Thyroid gland (tissue), 4 donors: ENCODE measurements around the gene HCK. TPM values are rescaled to one million over a fixed set of nuclear protein-coding genes. Genes with fewer than 3 reads are reported as not detected.

ENCODE experiments used
- DNase-seq, 2 donors: peaks; one replicate each; pipeline ENCODE4 v3.0.0-alpha.2; 2019
- H3K27ac ChIP-seq, 3 donors: fragments of 200-600 bp; sonication (generic); 1 replicate in 2 of 3; 2 replicates in 1 of 3; pipeline ENCODE4 v1.5.1; 2016 to 2019; ENCODE audit warnings: mild to moderate bottlenecking in 1 of 3, moderate library complexity in 1 of 3
- H3K27me3 ChIP-seq: fragments of 200-600 bp; sonication (generic); one replicate; pipeline ENCODE4 v1.5.1; 2019
- H3K36me3 ChIP-seq, 2 donors: fragments of 200-600 bp; sonication (generic); one replicate each; pipeline ENCODE4 v1.5.1; 2016 to 2019
- H3K4me1 ChIP-seq, 2 donors: fragments of 200-600 bp; sonication (generic); one replicate each; pipeline ENCODE4 v1.5.1; 2017 to 2019
- H3K4me3 ChIP-seq, 3 donors: fragments of 200-600 bp; sonication (generic); replicated peaks in 1 of 3; 1 replicate in 2 of 3; 2 replicates in 1 of 3; pipeline ENCODE4 v1.5.1; 2016; ENCODE audit warnings: mild to moderate bottlenecking in 1 of 3
- H3K9me3 ChIP-seq: fragments of 200-600 bp; sonication (generic); one replicate; pipeline ENCODE4 v1.5.1; 2017
- CTCF ChIP-seq, 6 experiments: fragments of 200-600 bp in 3 of 6; fragments of 450-650 bp in 3 of 6; sonication (generic) in 3 of 6; IDR thresholded peaks; one replicate each; pipeline ENCODE4 v1.5.1; 2016 to 2019; ENCODE audit warnings: antibody characterized with exemption in 6 of 6, mild to moderate bottlenecking in 2 of 6, inconsistent platforms in 1 of 6, moderate library complexity in 1 of 6
- POLR2A ChIP-seq, 2 donors: fragments of 450-650 bp; IDR thresholded peaks; one replicate each; pipeline ENCODE4 v1.6.1; 2017; ENCODE audit warnings: antibody characterized with exemption in 2 of 2, mild to moderate bottlenecking in 2 of 2, moderate library complexity in 1 of 2
- WGBS, 2 donors: methylation state at CpG; one replicate each; pipeline ENCODE4 v1.1.5; 2017; 5-methylcytosine and 5-hydroxymethylcytosine counted together
- intact Hi-C: fragments of 100-400 bp; cut with DNase I; formaldehyde crosslinking; loops from one replicate; pipeline ENCODE4 v1.15.1; 2023
- total RNA-seq, 4 donors: library from RNA; depleted of rRNA; stranded (reverse); fragments of >200 nt; gene quantifications; one replicate each; pipeline ENCODE4 v1.2.3, GENCODE V29; 2016

HCK gene
- total RNA-seq, 4 donors from 2014 or later = 3.1 to 5.9 (median 4.8) TPM

- Histone ChIP-seq H3K27ac (no peak overlapping the region), H3K4me1 (no peaks in the 10 kb centered on the region), H3K9me3 (no peaks in the 10 kb centered on the region), H3K27me3 (no peaks in the 10 kb centered on the region), H3K4me3 (no peak overlapping the region), H3K36me3 (no peaks in the 10 kb centered on the region)
- TF ChIP-seq POLR2A (IDR thresholded peaks at IDR 0.05) (no peak), CTCF (IDR thresholded peaks at IDR 0.05) (no peak)
- no peak for DNase-seq
- WGBS, 2 donors = 76 to 79% methylated on average over 4 of the region's 4 CpGs
- intact Hi-C loops = loop anchor here (10.0 kb wide), 1 partner anchor 213 kb away; no protein-coding TSS in a partner anchor
Observed at GRCh38 chr20:32037929-32038328, 14.1 kb upstream of the HCK start.

GRCh38 chr20:32040142-32040953, 11.7 kb upstream of the HCK start:
- intact Hi-C loops = no loop called here
- WGBS, 2 donors = 55 to 73% methylated on average over 9 to 10 of the region's 10 CpGs
- H3K4me1 ChIP-seq = no peaks in the 10 kb centered on the region
- no peaks in the 10 kb centered on the region for H3K9me3 ChIP-seq
- TF ChIP-seq CTCF (IDR thresholded peaks at IDR 0.05) = no peak
- TF ChIP-seq POLR2A (IDR thresholded peaks at IDR 0.05) = no peak
- no peak overlapping the region for H3K27ac ChIP-seq
- DNase-seq = no peak
- no peaks in the 10 kb centered on the region for H3K27me3 ChIP-seq
- H3K36me3 ChIP-seq = no peaks in the 10 kb centered on the region
- H3K4me3 ChIP-seq = no peak overlapping the region

- H3K27ac ChIP-seq = no peak overlapping the region
- H3K27me3 ChIP-seq = peaks cover 2% of the 10 kb centered on the region
- TF ChIP-seq CTCF (IDR thresholded peaks at IDR 0.05) (no peak), POLR2A (IDR thresholded peaks at IDR 0.05) (no peak)
- H3K9me3 ChIP-seq = no peaks in the 10 kb centered on the region
- DNase-seq = no peak
- no peaks in the 10 kb centered on the region for H3K36me3 ChIP-seq
- no peaks in the 10 kb centered on the region for H3K4me1 ChIP-seq
- WGBS, 2 donors = 64 to 74% methylated on average over 3 of the region's 3 CpGs
- H3K4me3 ChIP-seq = no peak overlapping the region
- intact Hi-C loops = no loop called here
Observed at GRCh38 chr20:32045999-32046398, 6.0 kb upstream of the HCK start.

GRCh38 chr20:32050324-32050841, 1.7 kb upstream of the HCK start:
- H3K4me3 ChIP-seq = no peak overlapping the region
- no peaks in the 10 kb centered on the region for H3K36me3 ChIP-seq
- no peak overlapping the region for H3K27ac ChIP-seq
- H3K9me3 ChIP-seq = no peaks in the 10 kb centered on the region
- TF ChIP-seq POLR2A (IDR thresholded peaks at IDR 0.05) (no peak), CTCF (IDR thresholded peaks at IDR 0.05) (no peak)
- intact Hi-C loops = no loop called here
- WGBS, 2 donors = 92 to 94% methylated on average over 4 of the region's 4 CpGs
- DNase-seq = no peak
- H3K4me1 ChIP-seq = peaks cover 6 to 13% of the 10 kb centered on the region in 2 donors
- peaks cover 17% of the 10 kb centered on the region for H3K27me3 ChIP-seq
